ENCODE data around the gene JUND. TPM values are rescaled to one million over a fixed set of nuclear protein-coding genes. Genes with fewer than 3 reads are reported as not detected.

JUND gene
- total and polyA plus RNA-seq, 4 donors: 161 to 290 (median 207) TPM

DNA sequence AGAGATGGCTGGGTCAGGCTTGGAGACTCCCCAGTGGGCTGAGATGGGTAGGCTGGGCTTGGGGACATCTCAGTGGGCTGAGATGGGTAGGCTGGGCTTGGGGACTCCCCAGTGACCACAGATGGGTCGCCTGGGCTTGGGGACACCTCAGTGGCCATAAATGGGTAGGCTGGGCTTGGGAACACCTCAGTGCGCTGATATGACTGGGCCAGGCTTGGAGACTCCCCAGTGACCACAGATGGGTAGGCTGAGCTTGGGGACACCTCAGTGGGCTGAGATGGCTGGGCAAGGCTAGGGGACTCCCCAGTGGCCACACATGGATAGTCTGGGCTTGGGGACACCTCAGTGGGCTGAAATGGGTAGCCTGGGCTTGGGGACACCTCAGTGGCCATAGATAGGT, 19.9 kb downstream of the JUND start:
- no peak overlapping the region for H3K27ac ChIP-seq (ENCODE audit: low read depth in 1 of 2, low read length in 1 of 2)

DNA sequence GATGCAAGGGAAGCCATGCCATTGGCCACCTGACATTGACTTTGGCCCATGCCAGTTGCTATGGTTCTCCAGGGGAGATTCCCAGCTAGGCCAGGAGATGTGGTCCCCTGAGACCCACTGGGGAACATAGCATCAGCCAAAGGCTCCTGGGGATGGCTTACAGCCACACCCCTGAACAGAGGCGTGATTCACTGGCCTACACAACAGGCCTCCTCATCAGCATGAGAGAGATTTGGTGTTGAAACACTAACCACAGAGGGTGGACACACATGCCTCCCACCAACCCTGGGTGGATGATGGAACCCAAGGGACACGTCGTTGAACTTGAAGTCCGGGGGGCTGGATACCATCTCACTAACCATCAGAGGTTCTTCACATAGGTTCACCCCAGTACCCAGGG, 21.5 kb downstream of the JUND start:
- 82 to 89% methylated on average over 4 of the region's 4 CpGs for WGBS, 2 donors
- H3K27me3 ChIP-seq (ENCODE audit: control insufficient read depth in 3 of 3, insufficient read depth in 3 of 3, low read length in 2 of 3): no peaks in the 10 kb centered on the region
- TF ChIP-seq, protein P1, sequence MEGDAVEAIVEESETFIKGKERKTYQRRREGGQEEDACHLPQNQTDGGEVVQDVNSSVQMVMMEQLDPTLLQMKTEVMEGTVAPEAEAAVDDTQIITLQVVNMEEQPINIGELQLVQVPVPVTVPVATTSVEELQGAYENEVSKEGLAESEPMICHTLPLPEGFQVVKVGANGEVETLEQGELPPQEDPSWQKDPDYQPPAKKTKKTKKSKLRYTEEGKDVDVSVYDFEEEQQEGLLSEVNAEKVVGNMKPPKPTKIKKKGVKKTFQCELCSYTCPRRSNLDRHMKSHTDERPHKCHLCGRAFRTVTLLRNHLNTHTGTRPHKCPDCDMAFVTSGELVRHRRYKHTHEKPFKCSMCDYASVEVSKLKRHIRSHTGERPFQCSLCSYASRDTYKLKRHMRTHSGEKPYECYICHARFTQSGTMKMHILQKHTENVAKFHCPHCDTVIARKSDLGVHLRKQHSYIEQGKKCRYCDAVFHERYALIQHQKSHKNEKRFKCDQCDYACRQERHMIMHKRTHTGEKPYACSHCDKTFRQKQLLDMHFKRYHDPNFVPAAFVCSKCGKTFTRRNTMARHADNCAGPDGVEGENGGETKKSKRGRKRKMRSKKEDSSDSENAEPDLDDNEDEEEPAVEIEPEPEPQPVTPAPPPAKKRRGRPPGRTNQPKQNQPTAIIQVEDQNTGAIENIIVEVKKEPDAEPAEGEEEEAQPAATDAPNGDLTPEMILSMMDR (IDR thresholded peaks at IDR 0.05; ENCODE audit: control extremely low read depth, extremely low read depth): no peak

More for the DNA sequence above, 19.9 kb downstream of the JUND start:
- H3K9me3 ChIP-seq (ENCODE audit: control insufficient read depth in 4 of 4, insufficient read depth in 3 of 4, low read length in 3 of 4): no peaks in the 10 kb centered on the region
- DNase-seq (no peak), ATAC-seq (ENCODE audit: insufficient read depth, low FRiP score) (no peak)
- no peaks in the 10 kb centered on the region for H3K27me3 ChIP-seq (ENCODE audit: control insufficient read depth in 3 of 3, insufficient read depth in 3 of 3, low read length in 2 of 3)
- TF ChIP-seq, protein P1 (IDR thresholded peaks at IDR 0.05; ENCODE audit: control extremely low read depth, extremely low read depth): no peak
- 93 to 96% methylated on average over 2 of the region's 2 CpGs for WGBS, 2 donors
- H3K9ac ChIP-seq (ENCODE audit: insufficient read depth in 1 of 2, low read length in 2 of 2): no peak overlapping the region
- H3K4me1 ChIP-seq (ENCODE audit: control insufficient read depth in 5 of 5, insufficient read depth in 5 of 5, low read length in 5 of 5): no peaks in the 10 kb centered on the region
- H3K36me3 ChIP-seq (ENCODE audit: control insufficient read depth in 4 of 4, insufficient read depth in 4 of 4, low read length in 4 of 4): peaks cover 0 to 41% (median 8%) of the 10 kb centered on the region in 4 donors
- no peak overlapping the region for H3K4me3 ChIP-seq

DNA sequence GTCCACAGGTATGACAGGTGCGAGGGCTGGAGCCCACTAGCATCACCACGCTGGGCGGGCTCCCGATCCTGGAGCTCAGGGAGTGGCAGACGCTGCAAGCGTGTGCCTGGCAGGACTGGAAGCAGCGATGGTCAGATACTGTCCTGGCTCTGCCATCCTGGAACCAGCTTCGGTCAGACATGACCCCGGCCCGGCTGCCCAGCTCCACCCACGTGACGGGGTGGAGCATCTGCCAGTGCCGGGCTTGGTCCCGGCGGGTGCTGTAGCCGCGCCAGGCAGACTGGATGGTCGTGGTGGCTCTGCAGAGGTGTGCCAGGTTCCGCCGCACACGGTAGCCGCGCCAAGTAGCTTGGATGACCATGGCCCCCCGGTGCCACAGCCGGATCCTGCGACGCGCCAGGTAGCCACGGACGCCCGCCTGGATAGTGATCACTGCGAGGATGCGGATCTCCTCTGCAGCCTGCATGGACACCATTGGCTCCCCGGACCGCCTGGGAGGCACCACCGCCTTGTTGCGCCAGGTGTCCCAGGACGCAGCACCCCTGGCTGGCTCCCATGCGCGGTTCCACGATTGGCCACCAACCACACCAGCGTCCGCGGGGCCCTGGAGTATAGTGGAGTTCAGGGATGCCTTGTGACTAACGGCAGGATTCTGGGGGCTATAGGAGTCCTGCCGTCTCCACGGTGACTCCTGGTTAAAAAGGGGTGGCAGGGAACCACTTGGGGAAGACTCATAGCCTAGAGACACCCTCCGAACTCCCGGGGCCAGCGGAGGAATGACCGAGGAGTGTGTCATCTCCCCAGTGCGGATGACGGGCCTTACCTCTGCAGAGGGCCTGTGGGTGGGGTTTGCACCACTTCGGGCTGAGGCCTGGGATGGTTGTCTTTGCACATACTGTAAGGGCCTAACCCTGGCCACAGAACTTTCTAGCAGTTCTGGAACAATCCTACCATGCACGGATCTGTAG, 23.6 kb downstream of the JUND start:
- H3K4me3 ChIP-seq: no peak overlapping the region
- H3K36me3 ChIP-seq (ENCODE audit: control insufficient read depth in 4 of 4, insufficient read depth in 4 of 4, low read length in 4 of 4): peaks cover 0 to 17% (median 0%) of the 10 kb centered on the region in 4 donors
- H3K4me1 ChIP-seq (ENCODE audit: control insufficient read depth in 5 of 5, insufficient read depth in 5 of 5, low read length in 5 of 5): no peaks in the 10 kb centered on the region
- TF ChIP-seq, protein P1 (IDR thresholded peaks at IDR 0.05; ENCODE audit: control extremely low read depth, extremely low read depth): no peak
- H3K27ac ChIP-seq (ENCODE audit: low read depth in 1 of 2, low read length in 1 of 2): no peak overlapping the region
- 93 to 96% methylated on average over 50 to 55 of the region's 55 CpGs for WGBS, 2 donors
- no peak overlapping the region for H3K9ac ChIP-seq (ENCODE audit: insufficient read depth in 1 of 2, low read length in 2 of 2)
- H3K9me3 ChIP-seq (ENCODE audit: control insufficient read depth in 4 of 4, insufficient read depth in 3 of 4, low read length in 3 of 4): no peaks in the 10 kb centered on the region
- H3K27me3 ChIP-seq (ENCODE audit: control insufficient read depth in 3 of 3, insufficient read depth in 3 of 3, low read length in 2 of 3): no peaks in the 10 kb centered on the region
- DNase-seq: no peak
- no peak for ATAC-seq (ENCODE audit: insufficient read depth, low FRiP score)

More for the DNA sequence above, 21.5 kb downstream of the JUND start:
- Histone ChIP-seq H3K27ac (ENCODE audit: low read depth in 1 of 2, low read length in 1 of 2) (no peak overlapping the region), H3K4me1 (ENCODE audit: control insufficient read depth in 5 of 5, insufficient read depth in 5 of 5, low read length in 5 of 5) (no peaks in the 10 kb centered on the region), H3K4me3 (no peak overlapping the region), H3K9me3 (ENCODE audit: control insufficient read depth in 4 of 4, insufficient read depth in 3 of 4, low read length in 3 of 4) (no peaks in the 10 kb centered on the region), H3K9ac (ENCODE audit: insufficient read depth in 1 of 2, low read length in 2 of 2) (no peak overlapping the region), H3K36me3 (ENCODE audit: control insufficient read depth in 4 of 4, insufficient read depth in 4 of 4, low read length in 4 of 4) (peaks cover 0 to 26% (median 2%) of the 10 kb centered on the region in 4 donors)
- ATAC-seq (ENCODE audit: insufficient read depth, low FRiP score) (no peak), DNase-seq (no peak)
